ENCODE measurements around the gene FAU. TPM values are rescaled to one million over a fixed set of nuclear protein-coding genes. Genes with fewer than 3 reads are reported as not detected.
A peak's percentile ranks its signal among the peaks of the same experiment; 100 is the strongest.

The FAU gene
- total RNA-seq, 4 donors from 2014 or later = 353 to 521 (median 436) TPM

GRCh38 chr11:65107078-65107477 is 14.9 kb downstream of the FAU start:
- peaks cover 40 to 43% of the 10 kb centered on the region in 2 donors for H3K4me1 ChIP-seq

GRCh38 chr11:65104628-65105027 is 17.3 kb downstream of the FAU start:
- H3K4me1 ChIP-seq = peaks cover 35 to 39% of the 10 kb centered on the region in 2 donors
- H3K27ac ChIP-seq = peak overlapping the region in 2 of 4 donors; percentile 50 to 68
- H3K9me3 ChIP-seq = no peaks in the 10 kb centered on the region
- TF ChIP-seq POLR2A (IDR thresholded peaks at IDR 0.05) (no peak), CTCF (IDR thresholded peaks at IDR 0.05 in 4 of 5, conservative IDR thresholded peaks at IDR 0.05 in 1 of 5) (no peak)
- no peak for ATAC-seq
- no peak overlapping the region for H3K4me3 ChIP-seq
- H3K27me3 ChIP-seq = no peaks in the 10 kb centered on the region
- DNase-seq = no peak
- in situ Hi-C loops (cut with MboI; ENCODE audit: low sequenced_read_pairs in 4 of 4) = no loop called here
- peaks cover 0 to 13% of the 10 kb centered on the region in 2 donors for H3K36me3 ChIP-seq
- intact Hi-C loops (cut with DNase I; ENCODE audit: low total_unique reads) = no loop called here

More at GRCh38 chr11:65107078-65107477, 14.9 kb downstream of the FAU start:
- DNase-seq (no peak), ATAC-seq (no peak)
- H3K27ac ChIP-seq = no peak overlapping the region
- intact Hi-C loops (cut with DNase I; ENCODE audit: low total_unique reads) = no loop called here
- H3K36me3 ChIP-seq = peaks cover 0 to 13% of the 10 kb centered on the region in 2 donors
- no peak overlapping the region for H3K4me3 ChIP-seq
- no peak for TF ChIP-seq CTCF (IDR thresholded peaks at IDR 0.05 in 4 of 5, conservative IDR thresholded peaks at IDR 0.05 in 1 of 5)
- no peak for TF ChIP-seq POLR2A (IDR thresholded peaks at IDR 0.05)
- in situ Hi-C loops (cut with MboI; ENCODE audit: low sequenced_read_pairs in 4 of 4) = no loop called here
- H3K9me3 ChIP-seq = no peaks in the 10 kb centered on the region
- no peaks in the 10 kb centered on the region for H3K27me3 ChIP-seq

- no peak for ATAC-seq
- in situ Hi-C loops (cut with MboI; ENCODE audit: low sequenced_read_pairs in 4 of 4) = no loop called here
- peaks cover 0 to 11% of the 10 kb centered on the region in 2 donors for H3K36me3 ChIP-seq
Measured at GRCh38 chr11:65103476-65103875, 18.5 kb downstream of the FAU start.

DNA sequence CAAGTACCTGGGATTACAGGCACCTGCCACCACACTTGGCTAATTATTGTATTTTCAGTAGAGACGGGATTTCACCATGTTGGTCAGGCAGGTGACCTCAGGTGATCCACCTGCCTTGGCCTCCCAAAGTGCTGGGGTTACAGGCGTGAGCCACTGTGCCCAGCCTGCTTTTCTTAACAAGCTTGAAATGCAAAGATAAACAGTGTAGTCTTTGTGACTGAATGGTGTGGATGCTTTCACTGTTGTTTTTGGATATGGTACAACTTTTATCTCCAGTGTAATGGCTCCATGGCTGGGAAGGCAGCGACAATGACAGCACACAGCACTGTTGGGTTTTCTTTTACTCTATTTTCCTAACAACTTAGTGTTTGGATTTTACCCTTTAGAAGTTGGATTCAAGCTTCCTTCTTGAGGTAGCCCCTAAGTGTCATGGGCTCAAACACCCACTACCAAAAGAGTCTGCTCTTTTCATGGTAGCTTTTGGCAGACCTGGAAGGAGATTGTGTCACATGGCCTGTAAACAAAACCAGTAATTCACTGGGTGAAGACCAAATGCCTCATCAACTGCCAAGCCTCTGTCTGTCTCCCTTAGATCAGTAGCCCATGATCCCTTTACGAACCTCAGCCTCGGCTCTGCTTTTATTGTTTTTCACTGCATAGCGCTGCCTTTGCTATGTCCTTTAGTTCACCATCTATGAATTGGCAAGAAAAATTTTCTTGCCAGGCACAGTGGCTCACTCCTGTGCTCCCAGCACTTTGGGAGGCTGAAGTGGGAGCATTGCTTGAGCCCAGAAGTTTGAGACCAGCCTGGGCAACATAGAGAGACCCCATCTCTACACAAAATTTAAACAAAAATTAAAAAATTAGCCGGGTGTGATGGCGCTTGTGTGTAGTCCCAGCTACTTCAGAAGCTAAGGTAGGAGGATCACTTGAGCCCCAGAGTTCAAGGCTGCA is 19.5 kb downstream of the FAU start:
- Histone ChIP-seq H3K27ac (peak overlapping the region; percentile 50 to 68 (median 60)), H3K4me1 (peaks cover 54 to 55% of the 10 kb centered on the region in 2 donors), H3K36me3 (peaks cover 0 to under 1% of the 10 kb centered on the region in 2 donors), H3K9me3 (no peaks in the 10 kb centered on the region), H3K27me3 (no peaks in the 10 kb centered on the region), H3K4me3 (no peak overlapping the region)
- intact Hi-C loops (cut with DNase I; ENCODE audit: low total_unique reads) = no loop called here
- in situ Hi-C loops (cut with MboI; ENCODE audit: low sequenced_read_pairs in 4 of 4) = no loop called here
- no peak for DNase-seq
- ATAC-seq = peak; percentile 48 to 58
- TF ChIP-seq POLR2A (IDR thresholded peaks at IDR 0.05) (no peak), CTCF (IDR thresholded peaks at IDR 0.05 in 4 of 5, conservative IDR thresholded peaks at IDR 0.05 in 1 of 5) (no peak)

More at GRCh38 chr11:65103476-65103875, 18.5 kb downstream of the FAU start:
- no peaks in the 10 kb centered on the region for H3K9me3 ChIP-seq
- intact Hi-C loops (cut with DNase I; ENCODE audit: low total_unique reads) = no loop called here
- no peak overlapping the region for H3K4me3 ChIP-seq
- H3K27ac ChIP-seq = peak overlapping the region in 3 of 4 donors; percentile 41 to 68 (median 50)
- no peaks in the 10 kb centered on the region for H3K27me3 ChIP-seq
- TF ChIP-seq CTCF (IDR thresholded peaks at IDR 0.05 in 4 of 5, conservative IDR thresholded peaks at IDR 0.05 in 1 of 5) (no peak), POLR2A (IDR thresholded peaks at IDR 0.05) (no peak)
- no peak for DNase-seq
- peaks cover 46 to 51% of the 10 kb centered on the region in 2 donors for H3K4me1 ChIP-seq
